ENCODE measurements around the gene KCTD16.

GRCh38 chr5:144232285-144232684 is 61.6 kb downstream of the KCTD16 start:
- TF ChIP-seq CTCF (IDR thresholded peaks at IDR 0.05; ENCODE audit: poor library complexity): no peak
- TF ChIP-seq EZH2 (IDR thresholded peaks at IDR 0.05; ENCODE audit: borderline replicate concordance): no peak
